Activated CD8-positive, alpha-beta memory T cell treated with anti-CD3 and anti-CD28 coated beads for 36 hours (primary cell): ENCODE measurements around the gene DHCR24. TPM values are rescaled to one million over a fixed set of nuclear protein-coding genes. Genes with fewer than 3 reads are reported as not detected.

Experiments used
- CTCF ChIA-PET: fragments of 350-600 bp; sonication (Branson Sonifier 250); formaldehyde crosslinking; loops from one replicate; lab custom pipeline; 2021; ENCODE audit warnings: antibody characterized with exemption; lab: Charles Lee
- POLR2A ChIA-PET: fragments of 350-600 bp; sonication (Branson Sonifier 250); formaldehyde crosslinking; loops from one replicate; lab custom pipeline; 2021; ENCODE audit warnings: antibody characterized with exemption; lab: Charles Lee
- total RNA-seq, 2 experiments: library from RNA; stranded (reverse); gene quantifications; one replicate each; pipeline ENCODE4 v1.2.3, GENCODE V29; 2021

The DHCR24 gene
- total RNA-seq, 2 experiments from 2014 or later: 89.0 to 89.3 TPM

- ChIA-PET CTCF (no interaction called here), POLR2A (no interaction called here)
Observed at GRCh38 chr1:54870869-54871268, 16.1 kb downstream of the DHCR24 start.

DNA sequence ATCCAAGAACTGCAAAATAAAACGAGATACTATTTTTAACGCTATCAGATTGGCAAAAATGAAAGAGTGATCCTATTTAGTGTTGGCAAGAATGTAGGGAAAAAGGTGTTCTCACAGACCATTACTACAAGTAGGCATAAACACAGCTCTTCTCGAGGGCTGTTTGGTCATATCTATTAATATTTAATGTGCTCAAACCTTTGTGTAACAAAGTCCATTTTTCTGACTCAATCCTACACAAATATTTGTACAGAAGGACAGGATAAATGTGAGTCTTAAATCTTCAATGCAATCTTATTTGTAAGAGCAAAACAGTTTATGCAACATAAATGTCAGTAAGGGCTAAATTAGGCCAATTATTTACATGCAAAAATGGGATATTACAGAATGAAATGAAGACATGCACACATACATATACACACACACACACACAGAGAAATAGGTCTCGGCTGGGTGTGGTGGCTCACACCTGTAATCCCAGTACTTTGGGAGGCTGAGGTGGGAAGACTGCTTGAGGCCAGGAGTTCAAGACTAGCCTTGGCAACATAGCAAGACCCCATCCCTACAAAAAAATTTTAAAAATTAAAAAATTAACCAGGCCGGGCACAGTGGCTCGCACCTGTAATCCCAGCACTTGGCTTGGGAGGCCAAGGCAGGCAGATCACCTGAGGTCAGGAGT, 17.7 kb downstream of the DHCR24 start:
- POLR2A ChIA-PET: no interaction called here
- CTCF ChIA-PET: no interaction called here

DNA sequence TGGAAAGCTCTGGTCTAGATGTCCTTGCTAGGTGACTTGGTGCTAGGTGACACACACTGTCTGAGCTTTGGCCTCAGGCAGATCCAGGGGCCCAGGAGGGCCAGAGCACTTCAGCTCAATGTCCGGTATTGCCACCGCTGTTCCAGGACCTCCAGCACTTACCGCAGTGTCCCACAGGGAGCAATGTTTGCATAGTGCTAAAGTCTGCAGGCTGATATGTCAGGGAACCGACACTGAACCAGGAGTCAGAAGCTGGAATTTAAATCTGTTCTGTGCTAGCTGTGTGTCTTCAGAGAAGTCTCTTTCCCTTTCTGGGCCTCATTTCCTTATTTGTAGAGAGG, 19.3 kb downstream of the DHCR24 start:
- POLR2A ChIA-PET: no interaction called here
- CTCF ChIA-PET: no interaction called here

DNA sequence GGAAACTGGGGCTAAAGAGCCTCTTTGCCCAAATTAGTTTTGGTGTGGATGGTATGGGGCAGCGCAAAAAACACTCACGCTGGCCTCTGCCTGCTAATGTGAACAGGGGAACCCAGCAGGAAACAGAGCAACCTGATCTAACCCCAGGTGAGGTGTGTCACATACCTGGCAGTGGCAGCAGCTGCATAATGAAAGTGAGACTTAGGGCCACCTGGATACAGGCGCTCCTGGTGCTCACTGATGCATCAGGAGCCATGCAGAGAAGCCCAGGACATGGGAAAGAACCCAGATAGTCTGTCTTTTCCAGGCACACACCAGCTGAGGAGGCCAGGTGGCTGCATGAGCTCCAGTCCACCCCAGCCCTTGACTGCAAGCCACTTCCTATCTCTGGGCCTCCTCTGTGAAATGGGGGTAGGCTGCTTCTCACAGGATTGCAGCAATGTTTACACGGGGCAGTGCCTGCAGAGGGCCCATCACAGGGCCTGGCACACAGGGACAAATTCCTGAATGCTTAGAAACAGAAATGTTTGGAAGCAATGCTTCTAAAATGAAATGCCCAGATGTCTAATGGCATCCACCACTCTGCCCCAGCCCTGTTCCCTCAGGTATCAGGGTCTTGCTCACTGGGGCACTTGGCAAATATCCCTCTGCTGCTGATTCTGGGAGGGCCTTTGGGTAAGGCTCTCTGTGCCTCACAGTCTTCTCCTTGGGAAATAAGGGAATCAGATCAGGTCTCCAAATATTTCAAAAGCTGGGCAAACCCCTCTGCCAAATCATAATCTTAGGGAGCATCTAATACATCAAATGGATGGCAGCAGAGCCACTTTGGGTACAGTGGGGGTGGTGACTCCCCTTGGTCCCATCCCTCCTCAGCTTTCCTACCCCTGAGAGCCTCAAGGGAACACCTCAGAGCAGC, 19.9 kb downstream of the DHCR24 start:
- POLR2A ChIA-PET: no interaction called here
- CTCF ChIA-PET: no interaction called here

- ChIA-PET CTCF (no interaction called here), POLR2A (no interaction called here)
Observed at GRCh38 chr1:54865238-54866073, 21.5 kb downstream of the DHCR24 start.

- CTCF ChIA-PET: no interaction called here
- POLR2A ChIA-PET: no interaction called here
Observed at GRCh38 chr1:54864460-54865208, 22.4 kb downstream of the DHCR24 start.

GRCh38 chr1:54863267-54863665, 23.7 kb downstream of the DHCR24 start:
- POLR2A ChIA-PET: no interaction called here
- CTCF ChIA-PET: no interaction called here

DNA sequence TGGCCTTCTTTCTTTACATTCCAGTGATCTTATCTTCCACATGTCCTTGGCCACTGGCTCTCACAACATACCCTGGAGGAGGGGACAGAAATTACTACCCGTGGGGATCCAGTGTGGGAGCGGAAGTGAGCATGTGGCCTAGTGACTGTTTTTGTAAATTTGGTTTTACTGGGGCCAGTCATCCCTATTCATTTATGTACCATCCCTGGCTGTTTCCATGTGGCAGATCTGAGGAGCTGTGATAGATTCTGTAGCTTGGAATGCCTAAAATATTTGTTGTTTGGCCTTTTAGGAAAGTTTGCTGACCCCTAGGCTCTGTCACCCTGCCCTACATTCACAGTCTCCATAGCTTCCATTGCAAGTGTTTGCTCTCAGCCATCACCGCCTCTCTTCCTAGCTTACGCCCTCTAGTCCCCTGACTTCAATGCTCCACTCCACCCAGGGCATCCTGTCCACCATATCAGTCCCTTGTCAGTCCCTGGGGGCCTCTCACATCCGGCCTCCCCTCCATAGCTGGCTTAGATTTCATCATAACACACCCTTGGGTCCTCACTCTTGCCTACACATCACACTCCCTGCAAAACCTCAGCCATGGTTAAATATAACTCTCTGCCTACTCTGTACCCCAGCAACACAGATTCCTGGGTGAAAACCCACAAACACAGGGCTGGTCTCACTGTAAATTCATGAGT, 25.8 kb downstream of the DHCR24 start:
- POLR2A ChIA-PET: interaction anchor here (0.7 kb wide), 1 partner anchor 26 kb away, joined by 3 read pairs; the partner anchor contains the start of gene DHCR24
- CTCF ChIA-PET: no interaction called here

GRCh38 chr1:54859700-54860391, 27.1 kb downstream of the DHCR24 start:
- CTCF ChIA-PET: no interaction called here
- POLR2A ChIA-PET: no interaction called here

DNA sequence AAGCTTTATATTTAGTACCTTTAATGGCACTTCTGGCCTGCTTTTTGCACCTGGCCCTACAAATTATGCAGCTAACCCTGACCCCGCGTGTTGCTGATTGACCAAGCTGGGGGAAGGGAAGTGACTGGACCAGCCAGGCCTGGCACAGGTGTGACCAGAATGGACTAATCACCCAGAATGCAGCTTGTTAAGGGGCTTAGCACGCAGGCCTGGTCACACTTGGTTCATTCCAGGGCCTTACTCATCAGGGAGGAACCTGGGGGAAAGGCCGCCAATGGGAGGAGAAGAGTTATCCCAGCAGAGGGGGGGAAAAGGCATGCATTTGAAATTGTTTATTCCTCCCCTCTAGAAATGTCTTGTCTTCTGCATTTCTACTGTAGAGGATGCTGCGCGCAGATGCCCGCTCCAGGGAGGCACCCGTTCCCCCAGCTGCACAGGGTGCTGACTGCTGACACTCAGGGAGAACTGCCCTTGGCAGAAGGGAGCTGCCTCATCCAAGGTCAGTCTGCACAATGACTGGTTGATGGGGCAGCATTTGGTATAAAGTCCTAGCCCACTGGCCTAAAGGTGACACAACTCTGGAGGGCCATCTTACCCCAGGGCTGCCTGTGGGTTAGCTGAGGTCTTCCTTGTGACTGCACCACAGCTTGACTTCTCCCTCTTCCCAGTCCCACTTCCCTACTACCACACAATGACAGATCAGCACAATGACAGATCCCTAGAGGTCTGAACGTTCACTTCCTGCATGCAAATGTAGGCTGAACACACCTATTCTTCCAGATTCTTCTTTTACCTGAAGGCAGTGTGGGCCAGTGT, 29.0 kb downstream of the DHCR24 start:
- ChIA-PET POLR2A (no interaction called here), CTCF (no interaction called here)

- ChIA-PET POLR2A (no interaction called here), CTCF (no interaction called here)
Observed at GRCh38 chr1:54857141-54857540, 29.9 kb downstream of the DHCR24 start.

DNA sequence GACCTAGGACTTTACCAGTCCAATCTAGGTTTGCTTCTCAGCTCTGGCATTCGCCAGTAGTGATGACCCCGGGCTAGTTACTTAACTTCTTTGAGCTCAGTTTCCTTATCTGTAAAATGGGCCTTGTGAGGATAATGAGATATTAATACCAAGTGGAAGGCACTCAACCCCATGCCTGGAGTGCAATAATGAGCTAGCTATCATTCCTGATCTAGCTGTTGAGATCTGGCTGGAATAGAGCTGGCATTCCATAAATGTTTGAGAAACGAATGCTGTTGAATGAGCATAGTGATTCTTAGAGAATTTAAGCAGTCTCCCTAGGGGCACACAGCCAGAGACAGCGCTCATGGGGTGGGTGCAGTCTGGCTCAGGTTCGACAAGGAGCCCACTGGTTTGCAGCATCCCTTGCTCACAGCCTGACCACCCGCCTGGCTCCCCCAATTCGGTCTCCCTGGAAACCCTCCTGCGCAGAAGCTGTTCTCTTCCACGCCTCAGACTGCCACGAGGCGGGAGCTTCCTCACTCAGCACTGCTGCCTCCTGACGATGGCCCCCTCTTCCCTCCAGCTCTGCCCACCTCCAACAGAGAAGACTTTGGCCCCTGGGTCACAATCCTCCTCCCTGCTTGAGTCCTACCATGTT, 32.5 kb downstream of the DHCR24 start:
- POLR2A ChIA-PET: no interaction called here
- CTCF ChIA-PET: no interaction called here

GRCh38 chr1:54853793-54854370, 33.1 kb downstream of the DHCR24 start:
- POLR2A ChIA-PET: no interaction called here
- CTCF ChIA-PET: no interaction called here

- ChIA-PET POLR2A (no interaction called here), CTCF (interaction anchor here (0.5 kb wide), 1 partner anchor 41 kb away, joined by 3 read pairs; no protein-coding TSS in a partner anchor)
Observed at GRCh38 chr1:54853096-54853792, 33.8 kb downstream of the DHCR24 start.

- POLR2A ChIA-PET: no interaction called here
- CTCF ChIA-PET: no interaction called here
Observed at GRCh38 chr1:54851936-54852524, 35.0 kb downstream of the DHCR24 start.

GRCh38 chr1:54851406-54851805, 35.6 kb downstream of the DHCR24 start:
- CTCF ChIA-PET: no interaction called here
- POLR2A ChIA-PET: no interaction called here
